ENCODE results near the gene GPR55. TPM values are rescaled to one million over a fixed set of nuclear protein-coding genes. Genes with fewer than 3 reads are reported as not detected.

The GPR55 gene
- total RNA-seq, 8 experiments from 2014 or later = 0.05 to 0.90 (median 0.23) TPM

DNA sequence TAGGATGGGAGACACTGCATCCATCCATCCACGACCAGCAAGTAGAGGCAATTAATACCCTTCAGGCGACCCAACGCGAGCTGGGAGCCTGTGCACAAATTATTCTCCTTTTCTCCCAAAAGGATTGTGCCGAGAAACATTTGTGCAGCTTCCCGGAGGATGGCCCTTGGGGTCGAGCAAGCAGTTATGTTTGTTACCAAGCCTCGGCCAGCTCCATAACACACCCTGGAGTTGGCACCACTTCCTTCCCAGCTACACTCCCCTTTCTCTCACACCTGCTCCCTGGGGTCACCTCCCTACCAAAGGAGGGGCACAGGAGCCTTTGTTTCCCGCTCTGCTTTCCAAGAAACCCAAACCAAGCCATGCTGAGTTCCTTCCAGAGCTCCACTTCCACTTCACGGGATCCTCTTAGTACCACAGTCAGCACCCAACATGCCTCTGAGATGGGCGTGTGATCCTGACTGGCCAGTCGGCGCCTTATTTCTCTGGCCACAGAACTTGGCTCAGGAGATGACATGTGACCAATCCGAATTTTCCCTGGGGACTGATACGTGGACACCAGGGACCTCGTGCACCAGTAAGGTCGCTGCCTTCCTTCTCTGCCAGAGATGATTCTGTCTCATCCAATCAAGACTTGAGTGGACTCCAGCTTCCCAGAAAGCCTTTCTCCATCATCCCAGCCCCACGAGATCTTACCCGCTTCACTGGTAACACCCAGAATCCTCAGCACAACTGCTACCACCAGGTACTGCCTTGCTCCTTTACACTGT, 28.5 kb downstream of the GPR55 start:
- H3K27ac ChIP-seq = no peak overlapping the region
- ATAC-seq (replicated peaks in 6 of 8) = no peak
- in situ Hi-C loops (cut with MboI; ENCODE audit: low pct_unique_long_range_greater_than_20kb in 2 of 9, low sequenced_read_pairs in 9 of 9, unreplicated experiment in 9 of 9) = no loop called here
- 42 to 92% (median 80%) methylated on average over 1 to 9 of the region's 19 CpGs; no CpG with 5 or more reads in 3 of the 10 experiments for WGBS, 10 experiments
- H3K4me3 ChIP-seq = no peak overlapping the region
- peaks cover 5 to 35% of the 10 kb centered on the region in 2 donors for H3K4me1 ChIP-seq (replicated peaks in 1 of 2)

DNA sequence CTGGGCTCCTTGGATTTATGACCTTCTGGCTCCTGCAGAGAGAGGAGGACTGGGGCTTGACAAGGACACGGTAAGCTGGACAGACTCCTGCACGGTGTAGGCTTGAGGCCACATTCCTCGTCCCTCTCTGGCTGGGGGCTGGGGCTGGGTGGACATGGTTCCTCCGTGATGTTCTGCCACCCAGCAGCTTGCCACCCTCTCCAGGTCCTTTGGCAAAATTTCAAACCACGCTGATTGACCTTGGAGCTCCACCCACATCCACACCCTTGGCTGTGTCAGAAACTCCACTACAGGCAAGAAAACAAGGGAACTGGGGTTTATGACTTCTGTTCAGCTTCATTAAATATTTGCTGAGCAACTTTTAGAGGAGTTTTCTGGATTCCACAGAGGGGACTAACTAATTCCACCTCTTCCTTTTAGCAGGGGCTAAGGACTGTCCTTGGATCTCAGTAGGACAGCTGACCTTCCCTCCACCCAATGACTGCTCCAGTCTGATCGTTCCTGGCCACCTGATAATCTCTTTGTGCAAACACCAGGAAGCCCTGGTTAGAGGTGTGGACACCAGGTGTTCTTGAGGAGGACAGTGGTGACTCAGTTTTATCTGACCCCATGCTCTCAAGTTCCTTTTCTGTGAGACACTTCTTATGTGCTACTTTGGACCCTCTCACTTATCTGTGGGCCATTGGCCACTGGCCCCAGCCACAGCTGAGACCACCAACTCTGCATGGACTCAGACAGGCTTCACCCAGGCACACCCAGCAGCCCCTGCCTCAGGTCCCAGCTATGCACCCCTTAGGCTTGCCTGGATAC, 29.3 kb downstream of the GPR55 start:
- Histone ChIP-seq H3K27ac (no peak overlapping the region), H3K4me3 (no peak overlapping the region), H3K4me1 (replicated peaks in 1 of 2) (peaks cover 5 to 42% of the 10 kb centered on the region in 2 donors)
- 10 to 100% (median 59%) methylated on average over 1 to 5 of the region's 6 CpGs; no CpG with 5 or more reads in 2 of the 10 experiments for WGBS, 10 experiments
- ATAC-seq (replicated peaks in 6 of 8) = peak in 2 of 8 experiments; percentile 49 to 72
- in situ Hi-C loops (cut with MboI; ENCODE audit: low pct_unique_long_range_greater_than_20kb in 2 of 9, low sequenced_read_pairs in 9 of 9, unreplicated experiment in 9 of 9) = no loop called here

- no peak overlapping the region for H3K27ac ChIP-seq
- peaks cover 0 to 32% of the 10 kb centered on the region in 2 donors for H3K4me1 ChIP-seq (replicated peaks in 1 of 2)
- 0 to 100% (median 53%) methylated on average over 1 to 9 of the region's 19 CpGs; no CpG with 5 or more reads in 1 of the 10 experiments for WGBS, 10 experiments
- H3K4me3 ChIP-seq = no peak overlapping the region
- in situ Hi-C loops (cut with MboI; ENCODE audit: low pct_unique_long_range_greater_than_20kb in 2 of 9, low sequenced_read_pairs in 9 of 9, unreplicated experiment in 9 of 9) = no loop called here
- ATAC-seq (replicated peaks in 6 of 8) = peak in 5 of 8 experiments; percentile 5 to 40 (median 17)
Observed at GRCh38 chr2:230893841-230894781, 30.9 kb downstream of the GPR55 start.

- H3K4me3 ChIP-seq = no peak overlapping the region
- peak in 5 of 8 experiments; percentile 54 to 66 (median 65) for ATAC-seq (replicated peaks in 6 of 8)
- H3K4me1 ChIP-seq (replicated peaks in 1 of 2) = peaks cover 0 to 25% of the 10 kb centered on the region in 2 donors
- 33 to 45% (median 37%) methylated on average over 2 to 5 of the region's 6 CpGs; no CpG with 5 or more reads in 6 of the 10 experiments for WGBS, 10 experiments
- H3K27ac ChIP-seq = peak overlapping the region in 1 of 2 donors; percentile 2
- in situ Hi-C loops (cut with MboI; ENCODE audit: low pct_unique_long_range_greater_than_20kb in 2 of 9, low sequenced_read_pairs in 9 of 9, unreplicated experiment in 9 of 9) = no loop called here
Observed at GRCh38 chr2:230893338-230893737, 31.7 kb downstream of the GPR55 start.

- ATAC-seq (replicated peaks in 6 of 8) = no peak
- WGBS, 10 experiments = 0 to 100% (median 75%) methylated on average over 1 to 6 of the region's 6 CpGs; no CpG with 5 or more reads in 4 of the 10 experiments
- Histone ChIP-seq H3K4me1 (replicated peaks in 1 of 2) (peaks cover 10 to 34% of the 10 kb centered on the region in 2 donors), H3K4me3 (no peak overlapping the region), H3K27ac (no peak overlapping the region)
- in situ Hi-C loops (cut with MboI; ENCODE audit: low pct_unique_long_range_greater_than_20kb in 2 of 9, low sequenced_read_pairs in 9 of 9, unreplicated experiment in 9 of 9) = no loop called here
Observed at GRCh38 chr2:230891509-230891908, 33.5 kb downstream of the GPR55 start.

DNA sequence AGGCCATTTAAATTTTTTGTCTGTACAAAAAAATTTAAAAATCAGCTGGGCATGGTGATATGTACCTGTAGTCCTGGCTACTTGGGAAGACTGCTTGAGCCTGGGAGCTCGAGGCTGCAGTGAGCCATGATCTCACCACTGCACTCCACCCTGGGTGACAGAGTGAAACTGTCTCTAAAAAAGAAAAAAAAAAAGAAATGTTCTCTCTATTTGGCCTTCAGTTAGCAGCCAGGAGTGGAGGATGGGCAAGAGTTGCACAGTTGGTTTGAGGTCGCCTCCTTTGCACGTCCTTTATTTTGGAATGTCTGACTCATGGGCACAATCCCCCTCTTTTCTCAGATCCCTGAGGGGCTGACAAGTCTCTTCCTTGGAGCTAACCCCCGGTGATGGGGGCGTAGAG, 34.0 kb downstream of the GPR55 start:
- H3K4me1 ChIP-seq (replicated peaks in 1 of 2) = peaks cover 14 to 38% of the 10 kb centered on the region in 2 donors
- peak in 7 of 8 experiments; percentile 26 to 70 (median 49) for ATAC-seq (replicated peaks in 6 of 8)
- no peak overlapping the region for H3K4me3 ChIP-seq
- WGBS, 10 experiments = 62 to 88% (median 72%) methylated on average over 2 to 5 of the region's 5 CpGs; no CpG with 5 or more reads in 6 of the 10 experiments
- H3K27ac ChIP-seq = no peak overlapping the region
- in situ Hi-C loops (cut with MboI; ENCODE audit: low pct_unique_long_range_greater_than_20kb in 2 of 9, low sequenced_read_pairs in 9 of 9, unreplicated experiment in 9 of 9) = no loop called here

DNA sequence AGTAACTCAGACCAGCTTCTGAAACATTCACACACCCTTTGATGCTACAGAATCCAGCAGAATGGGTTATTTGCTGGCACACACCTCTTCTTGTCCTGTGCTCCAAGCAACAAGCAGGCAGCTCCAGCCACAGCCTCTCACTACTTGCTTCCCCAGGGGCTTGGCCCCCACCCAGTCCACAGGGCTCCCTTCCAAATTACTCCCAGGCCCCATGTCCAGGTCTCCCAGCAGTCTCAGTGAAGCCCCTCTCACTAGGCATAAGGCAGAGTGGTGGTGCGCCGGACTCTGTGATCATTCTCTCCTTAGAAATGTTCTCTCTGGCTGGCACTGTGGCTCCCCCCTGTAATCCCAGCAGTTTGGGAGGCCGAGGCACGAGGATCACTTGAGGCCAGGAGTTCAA, 34.4 kb downstream of the GPR55 start:
- H3K4me3 ChIP-seq = no peak overlapping the region
- ATAC-seq (replicated peaks in 6 of 8) = no peak
- in situ Hi-C loops (cut with MboI; ENCODE audit: low pct_unique_long_range_greater_than_20kb in 2 of 9, low sequenced_read_pairs in 9 of 9, unreplicated experiment in 9 of 9) = no loop called here
- no peak overlapping the region for H3K27ac ChIP-seq
- 63 to 100% (median 96%) methylated on average over 1 to 4 of the region's 4 CpGs; no CpG with 5 or more reads in 4 of the 10 experiments for WGBS, 10 experiments
- peaks cover 17 to 41% of the 10 kb centered on the region in 2 donors for H3K4me1 ChIP-seq (replicated peaks in 1 of 2)

DNA sequence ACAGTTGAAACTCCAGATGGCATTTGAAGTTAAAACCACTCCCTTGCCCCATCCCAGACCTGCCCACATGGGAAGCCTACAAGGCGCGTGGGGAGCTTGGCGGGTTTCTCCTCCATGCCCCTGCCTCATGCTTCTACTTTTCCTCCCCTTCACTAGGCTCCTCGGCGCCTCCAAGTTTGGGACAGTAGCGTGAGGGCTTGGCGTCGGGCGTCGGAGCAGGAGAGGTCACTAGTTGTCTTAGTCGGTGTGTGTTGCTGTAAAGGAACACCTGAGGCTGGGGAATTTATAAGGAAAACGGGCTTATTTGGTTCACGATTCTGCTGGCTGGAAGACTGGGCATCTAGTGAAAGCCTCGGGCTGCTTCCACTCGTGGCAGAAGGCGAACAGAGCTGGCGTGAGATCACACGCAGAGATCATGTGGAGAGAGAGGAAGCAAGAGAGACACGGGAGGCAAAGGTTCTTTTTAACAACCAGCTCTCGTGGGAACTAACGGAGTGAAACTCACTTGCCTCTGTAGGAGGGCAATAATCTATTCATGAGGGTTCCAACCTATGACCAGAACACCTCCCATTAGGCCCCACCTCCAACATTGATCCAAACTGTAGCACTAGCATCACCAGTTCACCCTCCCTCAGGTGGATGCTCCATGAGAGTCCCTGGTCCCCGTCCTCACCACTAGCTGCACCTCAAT, 35.0 kb downstream of the GPR55 start:
- Histone ChIP-seq H3K4me1 (replicated peaks in 1 of 2) (peaks cover 23 to 45% of the 10 kb centered on the region in 2 donors), H3K27ac (no peak overlapping the region), H3K4me3 (no peak overlapping the region)
- 41 to 100% (median 84%) methylated on average over 1 to 16 of the region's 22 CpGs; no CpG with 5 or more reads in 1 of the 10 experiments for WGBS, 10 experiments
- no peak for ATAC-seq (replicated peaks in 6 of 8)
- in situ Hi-C loops (cut with MboI; ENCODE audit: low pct_unique_long_range_greater_than_20kb in 2 of 9, low sequenced_read_pairs in 9 of 9, unreplicated experiment in 9 of 9) = no loop called here

GRCh38 chr2:230888824-230889400, 36.1 kb downstream of the GPR55 start:
- Histone ChIP-seq H3K4me1 (replicated peaks in 1 of 2) (peaks cover 28 to 38% of the 10 kb centered on the region in 2 donors), H3K27ac (no peak overlapping the region), H3K4me3 (no peak overlapping the region)
- in situ Hi-C loops (cut with MboI; ENCODE audit: low pct_unique_long_range_greater_than_20kb in 2 of 9, low sequenced_read_pairs in 9 of 9, unreplicated experiment in 9 of 9) = no loop called here
- no peak for ATAC-seq (replicated peaks in 6 of 8)
- 57 to 100% (median 95%) methylated on average over 1 to 9 of the region's 14 CpGs; no CpG with 5 or more reads in 2 of the 10 experiments for WGBS, 10 experiments

DNA sequence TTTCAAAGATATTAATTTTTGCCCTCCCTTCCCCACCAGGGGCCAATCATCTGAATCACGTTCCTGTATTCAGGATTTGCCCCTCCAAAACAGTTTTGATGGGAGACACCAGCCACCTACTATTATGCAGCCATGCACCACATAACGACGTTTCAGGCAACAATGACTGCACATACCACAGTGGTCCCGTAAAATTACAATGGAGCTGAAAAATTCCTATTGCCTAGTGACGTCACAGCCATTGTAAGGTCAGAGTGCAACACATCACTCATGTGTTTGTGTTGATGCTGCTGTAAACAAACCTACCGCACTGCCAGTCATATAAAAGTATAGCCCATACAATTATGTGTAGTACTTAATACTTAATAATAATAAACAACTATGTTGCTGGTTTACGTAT, 37.7 kb downstream of the GPR55 start:
- peaks cover 28% of the 10 kb centered on the region in 2 donors for H3K4me1 ChIP-seq (replicated peaks in 1 of 2)
- H3K4me3 ChIP-seq = no peak overlapping the region
- in situ Hi-C loops (cut with MboI; ENCODE audit: low pct_unique_long_range_greater_than_20kb in 2 of 9, low sequenced_read_pairs in 9 of 9, unreplicated experiment in 9 of 9) = no loop called here
- H3K27ac ChIP-seq = no peak overlapping the region
- WGBS, 10 experiments = 46 to 100% (median 69%) methylated on average over 1 to 7 of the region's 7 CpGs
- no peak for ATAC-seq (replicated peaks in 6 of 8)

DNA sequence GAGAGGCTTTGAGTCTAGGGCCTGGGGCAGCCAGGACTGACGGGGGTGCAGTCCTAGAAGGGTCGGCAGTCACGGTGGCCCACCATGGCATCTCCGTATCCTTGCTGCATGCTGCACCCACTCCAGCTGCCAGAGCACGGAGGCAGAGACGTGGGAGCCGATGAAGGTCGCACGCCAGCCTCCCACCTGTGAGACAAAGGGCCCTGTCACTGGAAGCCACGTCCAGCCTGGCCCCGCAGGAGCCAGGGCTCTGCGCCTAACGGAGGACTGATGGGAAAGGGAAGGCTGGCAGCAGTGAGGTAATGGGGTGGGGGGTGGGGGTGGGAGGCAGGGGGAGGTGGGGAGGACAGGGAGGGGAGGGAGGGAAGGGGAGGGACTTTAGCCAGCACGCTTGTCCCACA, 38.4 kb downstream of the GPR55 start:
- Histone ChIP-seq H3K4me3 (no peak overlapping the region), H3K4me1 (replicated peaks in 1 of 2) (peaks cover 28% of the 10 kb centered on the region in 2 donors), H3K27ac (peak overlapping the region; percentile 81 to 84)
- no CpG with 5 or more reads among the region's 14 CpGs for WGBS, 10 experiments
- in situ Hi-C loops (cut with MboI; ENCODE audit: low pct_unique_long_range_greater_than_20kb in 2 of 9, low sequenced_read_pairs in 9 of 9, unreplicated experiment in 9 of 9) = no loop called here
- peak in 4 of 8 experiments; percentile 15 to 25 (median 20) for ATAC-seq (replicated peaks in 6 of 8)
